Measurements from ENCODE around the gene ARMC5. TPM values are rescaled to one million over a fixed set of nuclear protein-coding genes. Genes with fewer than 3 reads are reported as not detected.
"Not testable (repeated sequence)": the region's sequence is repeated elsewhere in the genome, so short reads cannot be mapped to it uniquely, and the experiment has no call there.

ARMC5 gene
- total RNA-seq, 1 experiment from 2014 or later: 10.1 TPM

GRCh38 chr16:31483081-31483480 is 23.8 kb downstream of the ARMC5 start, which contains the start of gene SLC5A2:
Gene SLC5A2 (plus strand): TSS chr16:31483123. CDS start chr16:31483137, 14 bp downstream.
- TF ChIP-seq CTCF (IDR thresholded peaks at IDR 0.05; ENCODE audit: unreplicated experiment): no peak
- no TSS peak for BruUV-seq (replicated peaks)
- CTCF ChIA-PET: interaction anchor here (0.7 kb wide), 1 partner anchor 269 kb away, joined by 3 read pairs; no protein-coding TSS in a partner anchor
- no peak for DNase-seq (ENCODE audit: unreplicated experiment)
- no peaks in the 10 kb centered on the region for H3K9me3 Mint-ChIP-seq (ENCODE audit: unreplicated experiment)
- H3K36me3 Mint-ChIP-seq (ENCODE audit: insufficient read depth, unreplicated experiment): peaks cover 15% of the 10 kb centered on the region
- intact Hi-C loops (cut with micrococcal nuclease): no loop called here
- no peak within 1 kb of the TSS for H3K27ac Mint-ChIP-seq (ENCODE audit: low read depth, unreplicated experiment)
- POLR2A ChIA-PET: no interaction called here
- H3K27me3 Mint-ChIP-seq (ENCODE audit: insufficient read depth, unreplicated experiment): peaks cover 13% of the 10 kb centered on the region
- no peaks in the 10 kb centered on the region for H3K4me1 Mint-ChIP-seq (ENCODE audit: insufficient read depth, unreplicated experiment)
- no peak within 1 kb of the TSS for H3K4me3 Mint-ChIP-seq (ENCODE audit: unreplicated experiment)

DNA sequence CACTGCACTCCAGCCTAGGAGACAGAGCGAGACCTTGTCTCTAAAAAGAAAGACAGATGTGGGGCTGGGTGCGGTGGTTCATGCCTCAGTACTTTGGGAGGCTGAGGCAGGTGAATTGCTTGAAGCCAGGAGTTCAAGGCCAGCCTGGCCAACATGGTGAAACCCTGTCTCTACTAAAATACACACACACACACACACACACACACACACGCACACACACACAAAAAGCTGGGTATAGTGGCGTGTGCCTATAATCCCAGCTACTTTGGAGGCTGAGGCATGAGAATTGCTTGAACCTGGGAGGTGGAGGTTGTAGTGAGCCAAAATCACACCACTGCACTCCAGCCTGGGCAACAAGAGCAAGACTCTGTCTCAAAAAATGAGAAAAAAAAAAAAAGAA is 24.7 kb downstream of the ARMC5 start:
- H3K4me3 Mint-ChIP-seq (ENCODE audit: unreplicated experiment); intact Hi-C loops (cut with micrococcal nuclease); BruUV-seq (replicated peaks); H3K4me1 Mint-ChIP-seq (ENCODE audit: insufficient read depth, unreplicated experiment); DNase-seq (ENCODE audit: unreplicated experiment); H3K9me3 Mint-ChIP-seq (ENCODE audit: unreplicated experiment); POLR2A ChIA-PET; H3K27ac Mint-ChIP-seq (ENCODE audit: low read depth, unreplicated experiment): not testable (repeated sequence)
- Mint-ChIP-seq H3K36me3 (ENCODE audit: insufficient read depth, unreplicated experiment) (peaks cover 14% of the 10 kb centered on the region), H3K27me3 (ENCODE audit: insufficient read depth, unreplicated experiment) (peaks cover 13% of the 10 kb centered on the region)
- CTCF ChIA-PET: interaction anchor here (1.5 kb wide), 1 partner anchor 9 kb away, joined by 3 read pairs; no protein-coding TSS in a partner anchor

GRCh38 chr16:31484491-31485171 is 25.3 kb downstream of the ARMC5 start:
- no peak for TF ChIP-seq CTCF (IDR thresholded peaks at IDR 0.05; ENCODE audit: unreplicated experiment)
- H3K27me3 Mint-ChIP-seq (ENCODE audit: insufficient read depth, unreplicated experiment): peaks cover 13% of the 10 kb centered on the region
- ChIA-PET POLR2A (interaction anchor here (0.9 kb wide), 1 partner anchor 228 kb away, joined by 3 read pairs; a partner anchor contains a TSS), CTCF (interaction anchor here (1.5 kb wide), 1 partner anchor 10 kb away, joined by 3 read pairs; no protein-coding TSS in a partner anchor)
- no peaks in the 10 kb centered on the region for H3K9me3 Mint-ChIP-seq (ENCODE audit: unreplicated experiment)
- no peak overlapping the region for H3K27ac Mint-ChIP-seq (ENCODE audit: low read depth, unreplicated experiment)
- intact Hi-C loops (cut with micrococcal nuclease): no loop called here
- H3K36me3 Mint-ChIP-seq (ENCODE audit: insufficient read depth, unreplicated experiment): peaks cover 14% of the 10 kb centered on the region
- H3K4me1 Mint-ChIP-seq (ENCODE audit: insufficient read depth, unreplicated experiment): no peaks in the 10 kb centered on the region
- BruUV-seq (replicated peaks): no TSS peak
- no peak for DNase-seq (ENCODE audit: unreplicated experiment)
- no peak overlapping the region for H3K4me3 Mint-ChIP-seq (ENCODE audit: unreplicated experiment)

DNA sequence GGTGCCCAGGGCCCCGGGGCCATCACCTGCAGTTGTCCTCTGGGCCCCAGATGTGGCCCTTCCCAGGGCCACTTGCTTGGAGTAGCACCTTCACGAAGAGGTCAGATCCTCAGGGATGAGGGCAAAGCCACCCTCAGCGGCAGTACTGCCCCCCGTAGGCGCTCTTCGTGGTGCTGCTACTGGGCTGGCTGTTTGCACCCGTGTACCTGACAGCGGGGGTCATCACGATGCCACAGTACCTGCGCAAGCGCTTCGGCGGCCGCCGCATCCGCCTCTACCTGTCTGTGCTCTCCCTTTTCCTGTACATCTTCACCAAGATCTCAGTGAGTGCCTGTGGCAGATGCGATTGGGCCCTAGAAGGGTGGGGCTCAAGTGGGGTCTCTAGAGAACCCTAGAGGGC is 26.3 kb downstream of the ARMC5 start:
- peaks cover 8% of the 10 kb centered on the region for H3K27me3 Mint-ChIP-seq (ENCODE audit: insufficient read depth, unreplicated experiment)
- H3K9me3 Mint-ChIP-seq (ENCODE audit: unreplicated experiment): no peaks in the 10 kb centered on the region
- ChIA-PET CTCF (interaction anchor here (1.5 to 4.1 kb wide), 2 partner anchors 11 to 25 kb away, joined by 3 to 19 read pairs; partner anchors contain the start of gene ARMC5), POLR2A (interaction anchor here (0.9 kb wide), 1 partner anchor 228 kb away, joined by 3 read pairs; a partner anchor contains a TSS)
- no peak overlapping the region for H3K27ac Mint-ChIP-seq (ENCODE audit: low read depth, unreplicated experiment)
- no TSS peak for BruUV-seq (replicated peaks)
- peaks cover 14% of the 10 kb centered on the region for H3K36me3 Mint-ChIP-seq (ENCODE audit: insufficient read depth, unreplicated experiment)
- intact Hi-C loops (cut with micrococcal nuclease): no loop called here
- H3K4me1 Mint-ChIP-seq (ENCODE audit: insufficient read depth, unreplicated experiment): no peaks in the 10 kb centered on the region
- H3K4me3 Mint-ChIP-seq (ENCODE audit: unreplicated experiment): no peak overlapping the region
- DNase-seq (ENCODE audit: unreplicated experiment): no peak
- no peak for TF ChIP-seq CTCF (IDR thresholded peaks at IDR 0.05; ENCODE audit: unreplicated experiment)
